ENCODE data around the gene ZNF805. TPM values are rescaled to one million over a fixed set of nuclear protein-coding genes. Genes with fewer than 3 reads are reported as not detected.

ZNF805 gene
- total and polyA plus RNA-seq, 2 of the 13 experiments (the other 11 are each of a cell fraction or from before 2014, with no cell fraction given) = 5.1 to 12.8 TPM

- TF ChIP-seq USF2 (IDR thresholded peaks at IDR 0.05; ENCODE audit: low read depth, low read length) (no peak), USF2 (CRISPR knock-in tag; IDR thresholded peaks at IDR 0.05; ENCODE audit: borderline replicate concordance) (no peak), NFE2L1 (CRISPR knock-in tag; IDR thresholded peaks at IDR 0.05; ENCODE audit: borderline replicate concordance) (no peak), SSRP1 (CRISPR knock-in tag; IDR thresholded peaks at IDR 0.05) (0 out of 2 replicates have a peak, but pooled peaks have one; percentile 36), ZNF83 (CRISPR knock-in tag; IDR thresholded peaks at IDR 0.05; ENCODE audit: borderline replicate concordance) (no peak), TRIM24 (CRISPR knock-in tag; IDR thresholded peaks at IDR 0.05) (no peak), IKZF5 (CRISPR knock-in tag; IDR thresholded peaks at IDR 0.05) (no peak), ZSCAN25 (CRISPR knock-in tag; IDR thresholded peaks at IDR 0.05) (no peak), EP300 (IDR thresholded peaks at IDR 0.05; ENCODE audit: low read depth in 2 of 2, low read length in 2 of 2) (no peak), EP300 (CRISPR knock-in tag; IDR thresholded peaks at IDR 0.05; ENCODE audit: borderline replicate concordance) (no peak), RFX5 (IDR thresholded peaks at IDR 0.05; ENCODE audit: low read depth, low read length) (no peak; the same call in 1 of the 2 replicates), ZGPAT (CRISPR knock-in tag; IDR thresholded peaks at IDR 0.05) (peak; percentile 91), ZFX (CRISPR knock-in tag; IDR thresholded peaks at IDR 0.05; ENCODE audit: low read depth) (peak; percentile 92), ZNF768 (CRISPR knock-in tag; IDR thresholded peaks at IDR 0.05) (0 out of 2 replicates have a peak, but pooled peaks have one; percentile 34), SKI (IDR thresholded peaks at IDR 0.05; ENCODE audit: partially characterized antibody) (no peak), ZNF709 (CRISPR knock-in tag; IDR thresholded peaks at IDR 0.05) (peak; percentile 89), ZNF414 (CRISPR knock-in tag; IDR thresholded peaks at IDR 0.05) (peak; percentile 62; the same call in 1 of the 2 replicates), ZC3H13 (CRISPR knock-in tag; IDR thresholded peaks at IDR 0.05) (no peak), LRRFIP1 (CRISPR knock-in tag; conservative IDR thresholded peaks at IDR 0.05) (no peak)
Observed at GRCh38 chr19:57240311-57241090, at the start of gene ZNF805 (continued).

Data from HepG2 (cell line).